Breast epithelium (tissue), 4 donors: ENCODE results near the gene SIDT1. TPM values are rescaled to one million over a fixed set of nuclear protein-coding genes. Genes with fewer than 3 reads are reported as not detected.

Experiments
- DNase-seq, 2 donors: peaks; one replicate each; pipeline ENCODE4 v3.0.0-alpha.2; 2019; ENCODE audit warnings: low spot score in 2 of 2
- H3K27ac ChIP-seq, 2 donors: fragments of 200-600 bp; sonication (generic) in 1 of 2; one replicate each; pipeline ENCODE4 v1.5.1; 2016 to 2019; ENCODE audit warnings: mild to moderate bottlenecking in 1 of 2
- H3K27me3 ChIP-seq, 2 donors: fragments of 200-600 bp; sonication (generic) in 1 of 2; one replicate each; pipeline versions ENCODE4 v1.5.1 to v1.6.0; 2017 to 2019; ENCODE audit warnings: control low read depth in 1 of 2, mild to moderate bottlenecking in 1 of 2
- H3K36me3 ChIP-seq: fragments of 200-600 bp; one replicate; pipeline ENCODE4 v1.5.1; 2019
- H3K4me1 ChIP-seq, 2 donors: fragments of 200-600 bp; sonication (generic); one replicate each; pipeline ENCODE4 v1.5.1; 2016 to 2019; ENCODE audit warnings: control low read depth in 1 of 2
- H3K4me3 ChIP-seq, 3 donors: fragments of 200-600 bp; sonication (generic); 1 replicate in 2 of 3; 2 replicates in 1 of 3; pipeline ENCODE4 v1.5.1; 2016 to 2019; ENCODE audit warnings: mild to moderate bottlenecking in 3 of 3, moderate library complexity in 2 of 3
- H3K9me3 ChIP-seq, 2 donors: fragments of 200-600 bp; sonication (generic) in 1 of 2; one replicate each; pipeline ENCODE4 v1.5.1; 2016 to 2019; ENCODE audit warnings: control low read depth in 1 of 2
- CTCF ChIP-seq, 3 donors: fragments of 450-650 bp; IDR thresholded peaks; one replicate each; pipeline ENCODE4 v1.5.1; 2016 to 2017; ENCODE audit warnings: antibody characterized with exemption in 3 of 3, mild to moderate bottlenecking in 3 of 3, moderate library complexity in 3 of 3
- POLR2A ChIP-seq: fragments of 450-650 bp; IDR thresholded peaks from one replicate; pipeline ENCODE4 v1.6.1; 2016; ENCODE audit warnings: antibody characterized with exemption, mild to moderate bottlenecking, moderate library complexity
- POLR2AphosphoS5 ChIP-seq, 3 donors: sonication (generic); formaldehyde crosslinking; IDR thresholded peaks; one replicate each; pipeline ENCODE4 v1.6.1; 2017; ENCODE audit warnings: antibody characterized with exemption in 3 of 3
- intact Hi-C: fragments of 100-400 bp; cut with DNase I; formaldehyde crosslinking; loops from one replicate; pipeline ENCODE4 v1.15.1; 2023; ENCODE audit warnings: low total_unique reads
- total RNA-seq, 3 donors: library from RNA; depleted of rRNA; stranded (reverse); fragments of >200 nt; gene quantifications; one replicate each; pipeline ENCODE4 v1.1.0, GENCODE V29; 2016

SIDT1 gene
- total RNA-seq: 10 to 100 TPM in 2 of 3 donors, 1 to 10 TPM in 1; 3.8 to 95.0 (median 52.8) TPM

- H3K27me3 ChIP-seq: peaks cover 0 to 8% of the 10 kb centered on the region in 2 donors
- DNase-seq: no peak
Observed at GRCh38 chr3:113531826-113532697, at the start of gene SIDT1. TSS of gene SIDT1 (plus strand) at chr3:113532555. CDS start at chr3:113533022, 467 bp downstream.

DNA sequence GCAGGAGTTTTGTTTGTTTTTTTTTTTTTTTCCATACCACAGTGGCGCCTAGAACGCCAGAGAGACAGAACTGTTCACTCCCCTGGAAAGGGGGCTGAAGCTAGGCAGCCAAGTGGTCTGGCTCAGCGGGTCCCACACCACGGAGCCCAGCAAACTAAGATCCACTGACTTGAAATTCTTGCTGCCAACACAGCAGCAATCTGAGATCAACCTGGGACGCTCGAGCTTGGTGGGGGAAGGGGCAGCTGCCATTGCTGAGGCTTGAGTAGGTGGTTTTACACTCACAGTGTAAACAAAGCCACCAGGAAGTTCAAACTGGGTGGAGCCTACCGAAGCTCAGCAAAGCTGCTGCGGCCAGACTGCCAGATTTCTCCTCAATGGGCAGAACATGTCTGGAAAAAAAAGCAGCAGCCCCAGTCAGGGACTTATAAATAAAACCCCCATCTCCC is 47.2 kb upstream of the SIDT1 start:
- H3K9me3 ChIP-seq: no peaks in the 10 kb centered on the region
- no peak overlapping the region for H3K4me3 ChIP-seq
- no peak overlapping the region for H3K27ac ChIP-seq
- DNase-seq: no peak
- TF ChIP-seq POLR2A (no peak), POLR2AphosphoS5 (IDR thresholded peaks at IDR 0.05) (no peak), CTCF (IDR thresholded peaks at IDR 0.05) (no peak)
- H3K36me3 ChIP-seq: no peaks in the 10 kb centered on the region
- no peaks in the 10 kb centered on the region for H3K27me3 ChIP-seq
- no peaks in the 10 kb centered on the region for H3K4me1 ChIP-seq
- intact Hi-C loops: no loop called here

More at GRCh38 chr3:113531826-113532697, at the start of gene SIDT1:
- H3K27ac ChIP-seq: peak within 1 kb of the TSS; percentile 68 to 84
- H3K4me3 ChIP-seq: peak within 1 kb of the TSS; percentile 49 to 83 (median 73)
- no peak for TF ChIP-seq POLR2A
- TF ChIP-seq CTCF (IDR thresholded peaks at IDR 0.05): no peak
- TF ChIP-seq POLR2AphosphoS5 (IDR thresholded peaks at IDR 0.05): no peak
- intact Hi-C loops: no loop called here
- H3K36me3 ChIP-seq: no peaks in the 10 kb centered on the region
- H3K9me3 ChIP-seq: no peaks in the 10 kb centered on the region
- no peaks in the 10 kb centered on the region for H3K4me1 ChIP-seq

DNA sequence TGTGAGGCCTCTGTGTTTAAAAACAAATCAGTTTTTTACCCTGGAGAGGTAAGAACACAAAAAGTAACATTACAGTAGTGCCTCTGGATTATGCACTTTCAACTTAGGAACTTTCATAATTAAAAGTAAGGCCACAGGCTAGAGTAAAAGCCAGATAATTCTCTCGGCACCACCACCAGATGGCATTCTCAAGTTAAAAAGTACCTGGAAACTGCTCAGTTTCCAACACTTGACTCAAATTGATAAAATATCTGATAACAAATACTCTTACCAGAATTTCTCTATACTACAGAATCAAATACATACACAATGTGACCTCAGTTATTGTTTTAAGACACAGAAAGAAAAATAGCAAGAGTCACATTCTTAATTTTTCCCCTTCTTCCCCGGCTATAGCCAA is 37.3 kb upstream of the SIDT1 start:
- no peak overlapping the region for H3K27ac ChIP-seq
- no peak for DNase-seq
- H3K9me3 ChIP-seq: no peaks in the 10 kb centered on the region
- TF ChIP-seq CTCF (IDR thresholded peaks at IDR 0.05): peak in 2 of 3 donors; percentile 34 to 36
- no peak for TF ChIP-seq POLR2AphosphoS5 (IDR thresholded peaks at IDR 0.05)
- no peaks in the 10 kb centered on the region for H3K4me1 ChIP-seq
- no peak overlapping the region for H3K4me3 ChIP-seq
- intact Hi-C loops: no loop called here
- no peaks in the 10 kb centered on the region for H3K27me3 ChIP-seq
- H3K36me3 ChIP-seq: no peaks in the 10 kb centered on the region

- Histone ChIP-seq H3K9me3 (no peaks in the 10 kb centered on the region), H3K4me3 (no peak overlapping the region), H3K27me3 (no peaks in the 10 kb centered on the region), H3K4me1 (no peaks in the 10 kb centered on the region), H3K36me3 (no peaks in the 10 kb centered on the region), H3K27ac (no peak overlapping the region)
- intact Hi-C loops: no loop called here
- no peak for DNase-seq
- TF ChIP-seq CTCF (IDR thresholded peaks at IDR 0.05): no peak
Observed at GRCh38 chr3:113496924-113497323, 35.4 kb upstream of the SIDT1 start.

DNA sequence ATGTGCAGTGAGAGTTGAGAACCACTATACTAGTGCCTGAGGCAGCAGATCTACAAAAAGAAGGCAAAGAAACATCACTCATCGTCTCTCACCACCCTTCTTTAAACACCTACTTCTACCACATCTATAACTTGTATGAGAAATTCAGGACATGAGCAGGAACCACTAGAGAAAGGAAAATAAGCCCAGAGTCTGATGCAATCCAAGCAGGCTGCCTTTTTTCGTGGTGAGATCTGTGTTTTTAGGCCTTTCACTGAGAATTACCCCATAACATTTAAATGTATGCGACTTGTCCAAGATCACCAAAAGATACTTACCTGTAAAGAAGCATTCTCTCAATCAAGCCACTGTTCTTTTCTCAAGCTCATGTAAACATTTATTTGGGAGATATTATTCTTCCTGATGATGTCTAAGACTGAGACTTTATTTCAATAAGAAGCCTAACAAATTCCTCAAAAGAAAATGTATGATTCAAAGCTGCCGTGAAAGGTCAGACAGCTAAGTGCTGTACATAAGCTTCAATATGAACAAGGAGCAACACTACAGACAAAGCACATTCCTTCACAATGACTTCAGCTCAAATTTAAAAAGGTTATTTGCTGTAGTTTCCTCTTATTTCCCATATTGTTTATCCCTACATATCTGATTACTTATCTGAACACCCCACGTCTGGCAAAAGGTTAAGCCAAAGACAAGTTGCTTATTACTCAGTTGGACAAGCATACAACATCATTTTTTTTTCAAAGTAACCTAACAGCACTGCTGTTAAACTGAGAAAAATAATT is 33.9 kb upstream of the SIDT1 start:
- intact Hi-C loops: no loop called here
- no peak overlapping the region for H3K27ac ChIP-seq
- no peak overlapping the region for H3K4me3 ChIP-seq
- H3K27me3 ChIP-seq: no peaks in the 10 kb centered on the region
- H3K36me3 ChIP-seq: no peaks in the 10 kb centered on the region
- H3K4me1 ChIP-seq: no peaks in the 10 kb centered on the region
- TF ChIP-seq POLR2AphosphoS5 (IDR thresholded peaks at IDR 0.05) (no peak), CTCF (IDR thresholded peaks at IDR 0.05) (no peak), POLR2A (no peak)
- H3K9me3 ChIP-seq: no peaks in the 10 kb centered on the region
- no peak for DNase-seq
